Heart right ventricle (tissue), 16 donors: ENCODE measurements around the gene SSTR3. TPM values are rescaled to one million over a fixed set of nuclear protein-coding genes. Genes with fewer than 3 reads are reported as not detected.
"Not testable (repeated sequence)": the region's sequence is repeated elsewhere in the genome, so short reads cannot be mapped to it uniquely, and the experiment has no call there.

Source experiments
- ATAC-seq, 8 donors: fragments of 200-7000 bp; cut with Tn5 transposase; one replicate each; pipeline ENCODE4 v1.9.1; 2020; ENCODE audit warnings: mild to moderate bottlenecking in 8 of 8, moderate library complexity in 8 of 8, moderate number of reproducible peaks in 1 of 8
- DNase-seq, 2 donors: peaks; one replicate each; pipeline ENCODE4 v3.0.0-alpha.2; 2020
- H3K27ac ChIP-seq, 10 donors: fragments of 200-600 bp; sonication (generic) in 2 of 10; one replicate each; pipeline versions ENCODE4 v1.5.0 to v1.8.0; 2020 to 2022; ENCODE audit warnings: mild to moderate bottlenecking in 3 of 10
- H3K27me3 ChIP-seq, 7 donors: fragments of 200-600 bp; one replicate each; pipeline ENCODE4 v1.8.0; 2021 to 2022; ENCODE audit warnings: mild to moderate bottlenecking in 2 of 7
- H3K36me3 ChIP-seq, 9 donors: fragments of 200-600 bp; sonication (generic) in 1 of 9; one replicate each; pipeline versions ENCODE4 v1.5.0 to v1.8.0; 2020 to 2022; ENCODE audit warnings: mild to moderate bottlenecking in 2 of 9
- H3K4me1 ChIP-seq, 9 donors: fragments of 200-600 bp; sonication (generic) in 1 of 9; one replicate each; pipeline versions ENCODE4 v1.5.0 to v1.8.0; 2020 to 2022; ENCODE audit warnings: mild to moderate bottlenecking in 4 of 9
- H3K4me3 ChIP-seq, 10 donors: fragments of 200-600 bp; sonication (generic) in 2 of 10; one replicate each; pipeline versions ENCODE4 v1.5.0 to v1.8.0; 2020 to 2022; ENCODE audit warnings: mild to moderate bottlenecking in 7 of 10, moderate library complexity in 2 of 10
- H3K9me3 ChIP-seq, 11 donors: fragments of 200-600 bp in 10 of 11; sonication (generic) in 2 of 11; one replicate each; pipeline versions ENCODE4 v1.5.0 to v1.8.0; 2013 to 2022; ENCODE audit warnings: mild to moderate bottlenecking in 2 of 11, control low read depth in 1 of 11, moderate library complexity in 1 of 11
- WGBS, 2 donors: extraction: QIAGEN DNeasy Blood & Tissue Kit; methylation state at CpG; one replicate each; pipeline ENCODE4 v1.1.7; 2013; ENCODE audit warnings: inconsistent platforms in 1 of 2; 5-methylcytosine and 5-hydroxymethylcytosine counted together
- intact Hi-C, 10 donors: fragments of 100-400 bp; cut with DNase I; formaldehyde crosslinking; loops; one replicate each; pipeline versions ENCODE4 v1.11.1 to v1.14.2; 2022
- polyA plus RNA-seq, 2 donors: library from polyadenylated mRNA; stranded (reverse); fragments of 200-250 nt; gene quantifications; one replicate each; pipeline ENCODE4 v1.2.3, GENCODE V29; 2013
- total RNA-seq, 10 donors: library from RNA; stranded (reverse); fragmentation: NEBNext Ultra II Directional in 3 of 10; extraction: Animal tissue kit (Norgen Biotek cat#: 25700) in 3 of 10; gene quantifications; one replicate each; pipeline versions ENCODE4 v1.2.1 to v1.2.4, GENCODE V29; 2021 to 2023
- TF ChIP-seq, protein P1 (sequence below), 9 donors: fragments of 200-600 bp; sonication (generic) in 2 of 9; IDR thresholded peaks; one replicate each; pipeline versions ENCODE4 v1.5.0 to v1.8.0; 2021 to 2022; ENCODE audit warnings: antibody characterized with exemption in 9 of 9, mild to moderate bottlenecking in 5 of 9, moderate library complexity in 1 of 9
- donor health status: Arrhythmogenic right ventricular cardiomyopathy.
- donor health status: ischemic (EF 13 %, LVEDD 7.1; RV severe dilation, severe dysfunction).
- donor health status: healthy with polysubstance abuse.
- donor health status: DM: no; HTN: yes; CAD: no.
- donor health status: DM: no; HTN: no; CAD: no.
- donor health status: ischemic (EF 25% LVEDD 6.9; RV normal size, moderate dysfunction).
- donor health status: ischemic (EF 25% LVEDD 5.7; RV mildly dilated, moderate dysfunction).
- donor health status: healthy.
- donor health status: DM: yes; HTN: yes; CAD: no.
- donor health status: Ischemic cardiomyopathy.
- donor health status: ischemic (EF 35%, LVEDD 5.7; RV mildly dilated, moderate dysfunction).
- donor health status: nonischemic (EF 11% LVEDD 7.7; RV severe dilation, severe dysfunction).
- donor health status: DM: yes; HTN: yes; CAD: no.
- donor health status: PGD.
- donor health status: ischemic (EF 29% LVEDD 5.4; RV normal size, mild dysfunction).
- donor health status: nonischemic (EF 23%, LVEDD 6.1; RV moderate dilation, normal function).

SSTR3 gene
- total and polyA plus RNA-seq, 12 donors: not detected

DNA sequence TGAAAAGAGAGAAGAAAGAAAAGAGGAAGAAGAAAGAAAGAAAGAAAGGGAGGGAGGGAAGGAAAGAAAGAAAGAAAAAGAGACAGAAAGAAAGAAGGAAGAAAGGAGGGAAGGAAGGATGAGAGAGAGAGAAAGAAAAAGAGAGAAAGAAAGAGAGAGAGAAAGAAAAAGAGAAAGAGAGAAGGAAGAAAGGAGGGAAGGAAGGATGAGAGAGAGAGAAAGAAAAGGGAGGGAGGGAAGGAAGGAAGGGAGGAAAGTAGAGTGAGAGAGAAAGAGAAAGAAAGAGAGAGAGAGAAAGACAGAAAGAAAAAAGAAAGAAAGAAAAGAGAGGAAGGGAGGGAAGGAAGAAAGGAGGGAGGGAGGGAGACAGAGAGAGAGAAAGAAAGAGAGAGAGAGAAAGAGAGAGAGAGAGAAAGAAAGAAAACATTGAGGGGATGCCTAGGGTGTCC is 43.3 kb upstream of the SSTR3 start:
- Histone ChIP-seq H3K4me1 (peaks cover 0 to 18% (median 0%) of the 10 kb centered on the region in 9 donors), H3K27ac (no peak overlapping the region), H3K36me3 (no peaks in the 10 kb centered on the region), H3K4me3 (no peak overlapping the region), H3K27me3 (peaks cover 0 to 96% (median 78%) of the 10 kb centered on the region in 7 donors), H3K9me3 (no peaks in the 10 kb centered on the region)
- no peak for DNase-seq
- intact Hi-C loops: no loop called here
- ATAC-seq: no peak
- TF ChIP-seq, protein P1, sequence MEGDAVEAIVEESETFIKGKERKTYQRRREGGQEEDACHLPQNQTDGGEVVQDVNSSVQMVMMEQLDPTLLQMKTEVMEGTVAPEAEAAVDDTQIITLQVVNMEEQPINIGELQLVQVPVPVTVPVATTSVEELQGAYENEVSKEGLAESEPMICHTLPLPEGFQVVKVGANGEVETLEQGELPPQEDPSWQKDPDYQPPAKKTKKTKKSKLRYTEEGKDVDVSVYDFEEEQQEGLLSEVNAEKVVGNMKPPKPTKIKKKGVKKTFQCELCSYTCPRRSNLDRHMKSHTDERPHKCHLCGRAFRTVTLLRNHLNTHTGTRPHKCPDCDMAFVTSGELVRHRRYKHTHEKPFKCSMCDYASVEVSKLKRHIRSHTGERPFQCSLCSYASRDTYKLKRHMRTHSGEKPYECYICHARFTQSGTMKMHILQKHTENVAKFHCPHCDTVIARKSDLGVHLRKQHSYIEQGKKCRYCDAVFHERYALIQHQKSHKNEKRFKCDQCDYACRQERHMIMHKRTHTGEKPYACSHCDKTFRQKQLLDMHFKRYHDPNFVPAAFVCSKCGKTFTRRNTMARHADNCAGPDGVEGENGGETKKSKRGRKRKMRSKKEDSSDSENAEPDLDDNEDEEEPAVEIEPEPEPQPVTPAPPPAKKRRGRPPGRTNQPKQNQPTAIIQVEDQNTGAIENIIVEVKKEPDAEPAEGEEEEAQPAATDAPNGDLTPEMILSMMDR (IDR thresholded peaks at IDR 0.05): no peak

DNA sequence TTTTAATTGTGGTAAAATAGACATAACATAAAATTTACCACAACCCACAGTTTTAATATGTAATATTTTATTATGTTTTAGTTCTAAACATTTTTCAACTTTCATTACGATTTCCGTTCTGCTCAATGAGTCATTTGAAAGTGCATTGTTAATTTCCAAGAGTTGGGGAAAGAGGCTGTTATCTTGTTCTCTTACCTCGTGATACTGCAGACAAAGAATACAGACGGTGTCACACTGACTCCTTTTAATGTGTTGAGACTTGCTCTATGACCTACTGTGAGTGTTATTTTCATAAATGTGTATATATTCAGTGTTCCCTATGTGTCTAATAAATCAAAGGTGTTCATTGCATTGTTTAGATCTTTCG is 42.6 kb upstream of the SSTR3 start:
- intact Hi-C loops: no loop called here
- TF ChIP-seq, protein P1 (IDR thresholded peaks at IDR 0.05): no peak
- WGBS, 2 donors: 45% methylated on average over 5 of the region's 5 CpGs
- ATAC-seq (no peak), DNase-seq (no peak)
- peaks cover 0 to 93% (median 78%) of the 10 kb centered on the region in 7 donors for H3K27me3 ChIP-seq
- H3K9me3 ChIP-seq: no peaks in the 10 kb centered on the region
- H3K27ac ChIP-seq: no peak overlapping the region
- H3K36me3 ChIP-seq: no peaks in the 10 kb centered on the region
- no peak overlapping the region for H3K4me3 ChIP-seq
- H3K4me1 ChIP-seq: peaks cover 0 to 12% (median 0%) of the 10 kb centered on the region in 9 donors

DNA sequence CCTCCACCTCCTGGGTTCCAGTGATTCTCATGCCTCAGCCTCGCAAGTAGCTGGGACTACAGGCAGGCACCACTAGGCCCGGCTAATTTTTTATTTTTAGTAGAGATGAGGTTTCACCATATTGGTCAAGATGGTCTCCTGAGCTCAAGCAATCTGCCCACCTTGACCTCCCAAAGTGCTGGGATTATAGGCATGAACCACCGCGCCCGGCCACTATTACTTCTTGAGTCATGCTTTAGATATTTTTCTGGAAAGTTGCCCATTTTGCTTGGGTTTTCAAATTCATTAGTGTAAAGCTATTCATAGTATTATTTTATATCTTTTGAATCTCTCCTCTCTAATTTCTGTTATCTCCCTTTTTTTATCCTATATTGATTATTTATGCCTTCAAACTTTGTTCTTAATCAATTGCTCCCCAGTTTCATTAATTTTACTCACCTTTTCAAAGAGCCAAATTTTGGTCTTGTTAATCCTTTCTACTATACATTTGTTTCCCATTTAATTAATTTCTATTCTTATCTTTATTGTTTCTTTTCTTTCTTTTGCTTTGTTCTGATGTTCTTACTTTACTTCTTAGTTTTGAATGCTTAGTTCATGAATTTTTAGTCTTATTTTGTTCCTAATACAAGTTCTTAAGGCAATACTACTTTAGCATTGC is 42.1 kb upstream of the SSTR3 start:
- H3K27ac ChIP-seq: no peak overlapping the region
- whole genome bisulfite sequencing, 2 donors: 74 to 79% methylated on average over 5 of the region's 5 CpGs
- ATAC-seq (no peak), DNase-seq (no peak)
- TF ChIP-seq, protein P1 (IDR thresholded peaks at IDR 0.05): no peak
- peaks cover 0 to 7% (median 0%) of the 10 kb centered on the region in 9 donors for H3K4me1 ChIP-seq
- intact Hi-C loops: no loop called here
- H3K9me3 ChIP-seq: no peaks in the 10 kb centered on the region
- no peaks in the 10 kb centered on the region for H3K36me3 ChIP-seq
- H3K4me3 ChIP-seq: no peak overlapping the region
- H3K27me3 ChIP-seq: peaks cover 0 to 88% (median 73%) of the 10 kb centered on the region in 7 donors

DNA sequence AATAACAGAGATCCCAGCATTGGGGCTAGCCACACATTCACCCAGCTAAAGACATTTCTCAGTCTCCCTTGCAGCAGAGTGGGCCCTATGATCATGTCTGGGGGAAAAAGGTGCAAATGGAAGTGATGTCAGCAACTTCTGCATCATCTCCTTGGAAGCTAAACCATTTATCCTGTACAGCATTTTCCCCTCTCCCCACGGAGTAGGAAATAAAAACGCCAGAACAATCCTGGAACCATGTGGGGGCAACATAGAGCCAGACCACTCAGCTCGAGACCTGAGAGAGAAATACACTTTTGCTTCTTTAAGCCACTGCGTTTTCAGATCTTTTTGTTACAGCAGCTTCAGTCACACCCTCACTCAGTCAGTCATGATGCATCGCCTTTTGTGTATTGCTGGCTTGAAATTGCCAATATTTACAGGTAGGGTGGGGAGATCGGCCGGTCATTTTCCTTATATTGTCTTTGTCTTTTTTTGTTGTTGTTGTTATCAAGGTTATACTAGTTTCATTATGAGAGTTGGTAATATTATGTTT is 40.9 kb upstream of the SSTR3 start:
- Histone ChIP-seq H3K27me3 (peaks cover 0 to 79% (median 61%) of the 10 kb centered on the region in 7 donors), H3K36me3 (no peaks in the 10 kb centered on the region), H3K4me1 (peaks cover 0 to 3% (median 0%) of the 10 kb centered on the region in 9 donors), H3K4me3 (no peak overlapping the region), H3K9me3 (no peaks in the 10 kb centered on the region), H3K27ac (no peak overlapping the region)
- TF ChIP-seq, protein P1 (IDR thresholded peaks at IDR 0.05): no peak
- ATAC-seq: no peak
- no peak for DNase-seq
- intact Hi-C loops: no loop called here
- whole genome bisulfite sequencing, 2 donors: 48 to 51% methylated on average over 7 of the region's 7 CpGs

DNA sequence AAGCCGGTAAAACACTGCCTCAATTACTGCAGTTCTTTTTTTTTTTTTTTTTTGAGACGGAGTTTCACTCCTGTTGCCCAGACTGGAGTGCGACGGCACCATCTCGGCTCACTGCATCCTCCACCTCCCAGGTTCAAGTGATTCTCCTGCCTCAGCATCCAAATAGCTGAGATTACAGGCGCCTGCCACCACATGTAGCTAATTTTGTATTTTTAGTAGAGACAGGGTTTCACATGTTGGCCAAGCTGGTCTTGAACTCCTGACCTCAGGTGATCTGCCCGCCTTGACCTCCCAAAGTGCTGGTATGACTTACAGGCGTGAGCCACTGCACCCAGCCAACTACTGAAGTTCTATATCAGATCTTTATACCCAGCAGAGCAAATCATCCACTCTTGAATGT is 39.6 kb upstream of the SSTR3 start:
- intact Hi-C loops, ATAC-seq, H3K27ac ChIP-seq, H3K36me3 ChIP-seq, H3K9me3 ChIP-seq, DNase-seq, H3K4me3 ChIP-seq, H3K4me1 ChIP-seq: not testable (repeated sequence)
- 83 to 84% methylated on average over 8 of the region's 8 CpGs for WGBS, 2 donors
- H3K27me3 ChIP-seq: peaks cover 0 to 68% (median 56%) of the 10 kb centered on the region in 7 donors
